Activated CD4-positive, alpha-beta T cell treated with anti-CD3 and anti-CD28 coated beads, Interleukin-10, Interleukin-2, amounts not matched to agents 100 ng/mL and 50 ng/mL, durations not matched to agents 16 hours and 8 hours (primary cell): Measurements from ENCODE around the gene RASGRF2.

Experiments
- DNase-seq: peaks from one replicate; pipeline ENCODE4 v3.0.0-alpha.2; 2020

The RASGRF2 gene

GRCh38 chr5:80959768-80960442, at the start of gene RASGRF2:
RASGRF2 (plus strand) TSS chr5:80960363; CDS start chr5:80960739, 376 bp downstream.
- peak; percentile 58 for DNase-seq

GRCh38 chr5:80912479-80912878, 47.7 kb upstream of the RASGRF2 start:
- no peak for DNase-seq

- DNase-seq: no peak
Measured at GRCh38 chr5:80915716-80916115, 44.4 kb upstream of the RASGRF2 start.

- no peak for DNase-seq
Measured at GRCh38 chr5:80916676-80917075, 43.5 kb upstream of the RASGRF2 start.

GRCh38 chr5:80917631-80918030, 42.5 kb upstream of the RASGRF2 start:
- DNase-seq: no peak

GRCh38 chr5:80919678-80920196, 40.4 kb upstream of the RASGRF2 start:
- DNase-seq: no peak

- no peak for DNase-seq
Measured at GRCh38 chr5:80920333-80920732, 39.8 kb upstream of the RASGRF2 start.

GRCh38 chr5:80921026-80921425, 39.1 kb upstream of the RASGRF2 start:
- no peak for DNase-seq

- DNase-seq: no peak
Measured at GRCh38 chr5:80925931-80926330, 34.2 kb upstream of the RASGRF2 start.

GRCh38 chr5:80926536-80926935, 33.6 kb upstream of the RASGRF2 start:
- no peak for DNase-seq

GRCh38 chr5:80926979-80927656, 33.0 kb upstream of the RASGRF2 start:
- no peak for DNase-seq

- no peak for DNase-seq
Measured at GRCh38 chr5:80928073-80928472, 32.1 kb upstream of the RASGRF2 start.

GRCh38 chr5:80930940-80931339, 29.2 kb upstream of the RASGRF2 start:
- DNase-seq: no peak

GRCh38 chr5:80931411-80931810, 28.8 kb upstream of the RASGRF2 start:
- DNase-seq: no peak

- no peak for DNase-seq
Measured at GRCh38 chr5:80933036-80933435, 27.1 kb upstream of the RASGRF2 start.

GRCh38 chr5:80934751-80935150, 25.4 kb upstream of the RASGRF2 start:
- no peak for DNase-seq

- no peak for DNase-seq
Measured at GRCh38 chr5:80935811-80936385, 24.3 kb upstream of the RASGRF2 start.

GRCh38 chr5:80936881-80937280, 23.3 kb upstream of the RASGRF2 start:
- no peak for DNase-seq

GRCh38 chr5:80937584-80938356, 22.4 kb upstream of the RASGRF2 start:
- no peak for DNase-seq

GRCh38 chr5:80941496-80941895, 18.7 kb upstream of the RASGRF2 start:
- no peak for DNase-seq

- no peak for DNase-seq
Measured at GRCh38 chr5:80951366-80951765, 8.8 kb upstream of the RASGRF2 start.

- no peak for DNase-seq
Measured at GRCh38 chr5:80953587-80953986, 6.6 kb upstream of the RASGRF2 start.

GRCh38 chr5:80955082-80955590, 5.0 kb upstream of the RASGRF2 start:
- no peak for DNase-seq
